H9 (cell line): ENCODE results near the gene ZBTB43. TPM values are rescaled to one million over a fixed set of nuclear protein-coding genes. Genes with fewer than 3 reads are reported as not detected.

ENCODE experiments used
- DNase-seq: peaks from one replicate; pipeline ENCODE4 v3.0.0-alpha.2; 2017
- H2AFZ ChIP-seq: one replicate; pipeline ENCODE4 v1.6.1; 2013; ENCODE audit warnings: mild to moderate bottlenecking, low read length, control low read depth, moderate library complexity
- H2AK5ac ChIP-seq: 2 replicates; pipeline ENCODE4 v1.6.1; 2013; ENCODE audit warnings: low read length, control low read depth, mixed read lengths; ENCODE audit not compliant: insufficient read length
- H2BK120ac ChIP-seq: one replicate; pipeline ENCODE4 v1.6.1; 2013; ENCODE audit warnings: low read depth, mild to moderate bottlenecking, low read length, control low read depth, inconsistent platforms; ENCODE audit not compliant: poor library complexity, severe bottlenecking
- H2BK12ac ChIP-seq: 2 replicates; pipeline ENCODE4 v1.6.1; 2013; ENCODE audit warnings: low read length, control low read depth, mixed read lengths, low read depth; ENCODE audit not compliant: insufficient read length
- H2BK15ac ChIP-seq: 2 replicates; pipeline ENCODE4 v1.6.1; 2013; ENCODE audit warnings: low read depth, low read length, control low read depth
- H2BK20ac ChIP-seq: one replicate; pipeline ENCODE4 v1.6.1; 2013; ENCODE audit warnings: low read depth, mild to moderate bottlenecking, low read length, control low read depth, inconsistent platforms; ENCODE audit not compliant: poor library complexity, severe bottlenecking
- H2BK5ac ChIP-seq: 2 replicates; pipeline ENCODE4 v1.6.1; 2013; ENCODE audit warnings: low read length, control low read depth, mixed read lengths; ENCODE audit not compliant: insufficient read length
- H3K14ac ChIP-seq: 2 replicates; pipeline ENCODE4 v1.6.1; 2013; ENCODE audit warnings: low read length, control low read depth; ENCODE audit not compliant: insufficient read depth
- H3K18ac ChIP-seq: 2 replicates; pipeline ENCODE4 v1.6.1; 2013; ENCODE audit warnings: low read depth, mild to moderate bottlenecking, mixed read lengths, low read length, control low read depth; ENCODE audit not compliant: insufficient read length
- H3K23ac ChIP-seq: 2 replicates; pipeline ENCODE4 v1.6.1; 2013; ENCODE audit warnings: low read length, control low read depth, mixed read lengths, low read depth; ENCODE audit not compliant: insufficient read length
- H3K23me2 ChIP-seq: 2 replicates; pipeline ENCODE4 v1.6.1; 2013; ENCODE audit warnings: low read depth, mild to moderate bottlenecking, mixed read lengths, low read length, control low read depth; ENCODE audit not compliant: insufficient read length, poor library complexity, severe bottlenecking
- H3K27ac ChIP-seq: 2 replicates; pipeline ENCODE4 v1.5.1; 2013; ENCODE audit warnings: low read length, control low read depth, mixed read lengths, low read depth; ENCODE audit not compliant: insufficient read length
- H3K27me3 ChIP-seq: 2 replicates; pipeline ENCODE4 v1.6.1; 2013; ENCODE audit warnings: low read length, control low read depth, inconsistent platforms; ENCODE audit not compliant: insufficient read depth
- H3K4ac ChIP-seq: 2 replicates; pipeline ENCODE4 v1.6.1; 2013; ENCODE audit warnings: low read depth, mild to moderate bottlenecking, control low read depth, inconsistent platforms, low read length, moderate library complexity
- H3K4me1 ChIP-seq: 2 replicates; pipeline ENCODE4 v1.6.1; 2013; ENCODE audit warnings: low read length, control low read depth, inconsistent platforms; ENCODE audit not compliant: insufficient read depth
- H3K4me2 ChIP-seq: 2 replicates; pipeline ENCODE4 v1.6.1; 2013; ENCODE audit warnings: low read length, control low read depth, mixed read lengths; ENCODE audit not compliant: insufficient read length, insufficient read depth
- H3K56ac ChIP-seq: 2 replicates; pipeline ENCODE4 v1.6.1; 2013; ENCODE audit warnings: low read depth, mild to moderate bottlenecking, mixed read lengths, low read length, control low read depth; ENCODE audit not compliant: insufficient read length
- H3K79me1 ChIP-seq: 2 replicates; pipeline ENCODE4 v1.6.1; 2013; ENCODE audit warnings: low read depth, mild to moderate bottlenecking, moderate library complexity, low read length, control low read depth, inconsistent platforms; ENCODE audit not compliant: insufficient read depth, poor library complexity, severe bottlenecking
- H3K79me2 ChIP-seq: 2 replicates; pipeline ENCODE4 v1.6.1; 2013; ENCODE audit warnings: low read length, control low read depth, inconsistent platforms; ENCODE audit not compliant: insufficient read depth
- H3K9ac ChIP-seq: 2 replicates; pipeline ENCODE4 v1.6.1; 2013; ENCODE audit warnings: low read length, control low read depth, mixed read lengths; ENCODE audit not compliant: insufficient read length; ENCODE audit errors: extremely low read depth
- H3K9me3 ChIP-seq: one replicate; pipeline ENCODE4 v1.6.1; 2013; ENCODE audit warnings: low read depth, low read length, inconsistent platforms; ENCODE audit not compliant: control insufficient read depth
- H3T11ph ChIP-seq: one replicate; pipeline ENCODE4 v1.6.1; 2013; ENCODE audit warnings: mild to moderate bottlenecking, low read length, control low read depth, inconsistent platforms
- H4K20me1 ChIP-seq: one replicate; pipeline ENCODE4 v1.6.1; 2013; ENCODE audit not compliant: control insufficient read depth, insufficient read length, insufficient read depth
- H4K5ac ChIP-seq: 2 replicates; pipeline ENCODE4 v1.6.1; 2013; ENCODE audit warnings: low read depth, mild to moderate bottlenecking, mixed read lengths, low read length, control low read depth; ENCODE audit not compliant: insufficient read length
- H4K8ac ChIP-seq: replicated peaks from 2 replicates; pipeline ENCODE4 v1.6.1; 2013; ENCODE audit warnings: low read length, control low read depth, mixed read lengths, low read depth; ENCODE audit not compliant: insufficient read length
- H4K91ac ChIP-seq: 2 replicates; pipeline ENCODE4 v1.6.1; 2013; ENCODE audit warnings: low read depth, mild to moderate bottlenecking, moderate library complexity, mixed read lengths, low read length, control low read depth; ENCODE audit not compliant: insufficient read length
- H3K27ac Mint-ChIP-seq, 3 experiments: 2 replicates in 2 of 3; 3 replicates in 1 of 3; pipeline ENCODE4 v1.8.0; 2020 to 2021; ENCODE audit warnings: mixed read lengths in 3 of 3, mild to moderate bottlenecking in 1 of 3, moderate library complexity in 1 of 3
- H3K27me3 Mint-ChIP-seq: 2 replicates; pipeline ENCODE4 v1.8.0; 2021; ENCODE audit warnings: low read depth, mild to moderate bottlenecking, moderate library complexity, mixed read lengths
- H3K36me3 Mint-ChIP-seq, 3 experiments: 2 replicates in 2 of 3; 3 replicates in 1 of 3; pipeline ENCODE4 v1.8.0; 2020 to 2021; ENCODE audit warnings: low read depth in 3 of 3, mixed read lengths in 3 of 3; ENCODE audit not compliant: insufficient read depth in 1 of 3
- H3K4me1 Mint-ChIP-seq, 2 experiments: 2 replicates each; pipeline ENCODE4 v1.8.0; 2020; ENCODE audit warnings: mixed read lengths in 2 of 2
- H3K4me3 Mint-ChIP-seq, 2 experiments: 2 replicates in 1 of 2; 3 replicates in 1 of 2; pipeline ENCODE4 v1.8.0; 2020 to 2021; ENCODE audit warnings: mild to moderate bottlenecking in 2 of 2, mixed read lengths in 2 of 2, moderate library complexity in 1 of 2
- H3K9me3 Mint-ChIP-seq, 2 experiments: 2 replicates in 1 of 2; 3 replicates in 1 of 2; pipeline ENCODE4 v1.8.0; 2020; ENCODE audit warnings: mild to moderate bottlenecking in 2 of 2, mixed read lengths in 2 of 2, moderate library complexity in 1 of 2
- CTCF ChIP-seq: fragments of 200-600 bp; sonication (generic); conservative IDR thresholded peaks from 3 replicates; pipeline ENCODE4 v1.8.0; 2021; ENCODE audit warnings: antibody characterized with exemption, mild to moderate bottlenecking
- WGBS: extraction: QIAGEN DNeasy Blood & Tissue Kit; methylation state at CpG from one replicate; pipeline ENCODE4 v1.1.7; 2013; ENCODE audit warnings: missing lambda C conversion rate, low lambda C conversion rate, mixed read lengths; ENCODE audit not compliant: insufficient read length; ENCODE audit errors: extremely low coverage; 5-methylcytosine and 5-hydroxymethylcytosine counted together
- total RNA-seq: library from RNA; stranded (reverse); gene quantifications from 2 replicates; pipeline ENCODE4 v1.2.1, GENCODE V29; 2021

Gene ZBTB43
- total RNA-seq, 1 experiment from 2014 or later, result 15.7 TPM

GRCh38 chr9:126847051-126847450 is 42.2 kb downstream of the ZBTB43 start:
- no peak for TF ChIP-seq CTCF
- no peak overlapping the region; a peak in 1 of 5 replicates for H3K4me3 Mint-ChIP-seq
- H2BK120ac ChIP-seq, result no peak overlapping the region
- no peak for DNase-seq
- no peak overlapping the region for H2BK15ac ChIP-seq
- no peak overlapping the region for H3T11ph ChIP-seq
- no peak overlapping the region for H2BK5ac ChIP-seq
- no peak overlapping the region for H2BK20ac ChIP-seq
- no CpG with 5 or more reads among the region's 8 CpGs for WGBS
- no peaks in the 10 kb centered on the region for H3K23me2 ChIP-seq
- H4K91ac ChIP-seq, result no peak overlapping the region
- H4K20me1 ChIP-seq, result no peaks in the 10 kb centered on the region
- no peak overlapping the region for H3K18ac ChIP-seq
- no peak overlapping the region for H2AFZ ChIP-seq
- no peaks in the 10 kb centered on the region; a peak in 1 of 7 replicates for H3K36me3 Mint-ChIP-seq
- no peak overlapping the region for H2AK5ac ChIP-seq
- H3K27me3 ChIP-seq, result no peaks in the 10 kb centered on the region
- H3K9me3 ChIP-seq, result no peaks in the 10 kb centered on the region
- no peak overlapping the region for H3K4me2 ChIP-seq
- peaks cover 14% of the 10 kb centered on the region for H3K27me3 Mint-ChIP-seq
- no peak overlapping the region for H3K9ac ChIP-seq
- H2BK12ac ChIP-seq, result no peak overlapping the region
- no peak overlapping the region for H3K23ac ChIP-seq
- H4K8ac ChIP-seq, result no peak overlapping the region
- H3K4ac ChIP-seq, result no peak overlapping the region
- H3K14ac ChIP-seq, result no peak overlapping the region
- no peaks in the 10 kb centered on the region for H3K79me2 ChIP-seq
- no peaks in the 10 kb centered on the region; a peak in 1 of 4 replicates for H3K4me1 Mint-ChIP-seq
- H3K9me3 Mint-ChIP-seq, result no peaks in the 10 kb centered on the region
- no peak overlapping the region for H3K27ac ChIP-seq
- no peaks in the 10 kb centered on the region for H3K79me1 ChIP-seq
- no peak overlapping the region for H3K27ac Mint-ChIP-seq
- H3K4me1 ChIP-seq, result no peaks in the 10 kb centered on the region
- H4K5ac ChIP-seq, result no peak overlapping the region
- no peak overlapping the region for H3K56ac ChIP-seq
